ENCODE results near the gene TLR4. TPM values are rescaled to one million over a fixed set of nuclear protein-coding genes. Genes with fewer than 3 reads are reported as not detected.

Gene TLR4
- total RNA-seq, 1 donor from 2014 or later = 9.1 TPM

- DNase-seq (ENCODE audit: low read depth) (no peak), FAIRE-seq (no peak)
- TF ChIP-seq, protein P1, sequence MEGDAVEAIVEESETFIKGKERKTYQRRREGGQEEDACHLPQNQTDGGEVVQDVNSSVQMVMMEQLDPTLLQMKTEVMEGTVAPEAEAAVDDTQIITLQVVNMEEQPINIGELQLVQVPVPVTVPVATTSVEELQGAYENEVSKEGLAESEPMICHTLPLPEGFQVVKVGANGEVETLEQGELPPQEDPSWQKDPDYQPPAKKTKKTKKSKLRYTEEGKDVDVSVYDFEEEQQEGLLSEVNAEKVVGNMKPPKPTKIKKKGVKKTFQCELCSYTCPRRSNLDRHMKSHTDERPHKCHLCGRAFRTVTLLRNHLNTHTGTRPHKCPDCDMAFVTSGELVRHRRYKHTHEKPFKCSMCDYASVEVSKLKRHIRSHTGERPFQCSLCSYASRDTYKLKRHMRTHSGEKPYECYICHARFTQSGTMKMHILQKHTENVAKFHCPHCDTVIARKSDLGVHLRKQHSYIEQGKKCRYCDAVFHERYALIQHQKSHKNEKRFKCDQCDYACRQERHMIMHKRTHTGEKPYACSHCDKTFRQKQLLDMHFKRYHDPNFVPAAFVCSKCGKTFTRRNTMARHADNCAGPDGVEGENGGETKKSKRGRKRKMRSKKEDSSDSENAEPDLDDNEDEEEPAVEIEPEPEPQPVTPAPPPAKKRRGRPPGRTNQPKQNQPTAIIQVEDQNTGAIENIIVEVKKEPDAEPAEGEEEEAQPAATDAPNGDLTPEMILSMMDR (IDR thresholded peaks at IDR 0.05; ENCODE audit: insufficient read depth, low read depth, low read length) = no peak
- no peak for TF ChIP-seq EZH2 (IDR thresholded peaks at IDR 0.05; ENCODE audit: insufficient read depth, low read length)
- no peaks in the 10 kb centered on the region for H3K27me3 Mint-ChIP-seq (ENCODE audit: low read depth, unreplicated experiment)
- Histone ChIP-seq H2AFZ (ENCODE audit: low read depth, low read length) (no peak overlapping the region), H3K4me1 (ENCODE audit: insufficient read depth, low read length) (peaks cover 3% of the 10 kb centered on the region), H3K4me3 (ENCODE audit: insufficient read depth, low read depth, low read length) (no peak overlapping the region), H3K4me2 (ENCODE audit: low read length) (no peak overlapping the region), H3K36me3 (ENCODE audit: insufficient read depth, low read length) (no peaks in the 10 kb centered on the region), H3K27me3 (ENCODE audit: insufficient read depth, low read length) (no peaks in the 10 kb centered on the region), H3K9ac (ENCODE audit: low read length) (no peak overlapping the region), H3K79me2 (ENCODE audit: insufficient read depth, low read length) (no peaks in the 10 kb centered on the region), H4K20me1 (ENCODE audit: insufficient read depth, low read length) (no peaks in the 10 kb centered on the region), H3K27ac (ENCODE audit: low read depth, low read length) (no peak overlapping the region), H3K9me3 (ENCODE audit: insufficient read depth, low read depth, low read length) (no peaks in the 10 kb centered on the region)
- no peaks in the 10 kb centered on the region for H3K36me3 Mint-ChIP-seq (ENCODE audit: low read depth, unreplicated experiment)
- no peaks in the 10 kb centered on the region for H3K4me1 Mint-ChIP-seq (ENCODE audit: low read depth, unreplicated experiment)
- no peaks in the 10 kb centered on the region for H3K9me3 Mint-ChIP-seq (ENCODE audit: unreplicated experiment)
- no peak overlapping the region for H3K27ac Mint-ChIP-seq (ENCODE audit: unreplicated experiment)
- H3K4me3 Mint-ChIP-seq (ENCODE audit: unreplicated experiment) = no peak overlapping the region
Observed at GRCh38 chr9:117725426-117725887, 21.3 kb downstream of the TLR4 start.

DNA sequence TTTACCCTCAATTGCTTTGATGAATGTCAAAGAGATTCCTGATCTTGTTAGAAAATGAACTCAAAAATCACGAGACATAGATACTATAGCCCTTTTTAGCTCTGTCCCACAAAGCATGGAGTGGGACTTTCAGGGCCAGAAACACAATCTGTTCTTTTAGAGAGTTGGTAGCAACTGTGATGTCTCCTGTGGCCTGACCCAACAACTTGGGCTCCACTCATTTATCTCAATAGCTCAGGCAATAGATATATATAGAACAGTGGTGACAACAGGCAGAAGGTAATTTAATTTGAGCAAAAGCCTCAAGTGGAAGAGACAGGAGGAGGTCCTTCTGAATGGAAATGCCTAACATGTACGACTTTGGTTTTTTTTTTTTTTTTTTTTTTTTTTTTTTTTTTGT lies 25.2 kb downstream of the TLR4 start:
- H3K27ac Mint-ChIP-seq (ENCODE audit: unreplicated experiment) = no peak overlapping the region
- H3K36me3 Mint-ChIP-seq (ENCODE audit: low read depth, unreplicated experiment) = no peaks in the 10 kb centered on the region
- H3K4me3 ChIP-seq (ENCODE audit: insufficient read depth, low read depth, low read length) = no peak overlapping the region
- peaks cover 5% of the 10 kb centered on the region for H3K4me1 ChIP-seq (ENCODE audit: insufficient read depth, low read length)
- H2AFZ ChIP-seq (ENCODE audit: low read depth, low read length) = no peak overlapping the region
- FAIRE-seq (no peak), DNase-seq (ENCODE audit: low read depth) (no peak)
- no peaks in the 10 kb centered on the region for H4K20me1 ChIP-seq (ENCODE audit: insufficient read depth, low read length)
- no peak overlapping the region for H3K9ac ChIP-seq (ENCODE audit: low read length)
- no peaks in the 10 kb centered on the region for H3K79me2 ChIP-seq (ENCODE audit: insufficient read depth, low read length)
- no peaks in the 10 kb centered on the region for H3K9me3 Mint-ChIP-seq (ENCODE audit: unreplicated experiment)
- H3K36me3 ChIP-seq (ENCODE audit: insufficient read depth, low read length) = no peaks in the 10 kb centered on the region
- no peaks in the 10 kb centered on the region for H3K4me1 Mint-ChIP-seq (ENCODE audit: low read depth, unreplicated experiment)
- no peak overlapping the region for H3K27ac ChIP-seq (ENCODE audit: low read depth, low read length)
- no peak overlapping the region for H3K4me2 ChIP-seq (ENCODE audit: low read length)
- H3K4me3 Mint-ChIP-seq (ENCODE audit: unreplicated experiment) = no peak overlapping the region
- H3K27me3 ChIP-seq (ENCODE audit: insufficient read depth, low read length) = no peaks in the 10 kb centered on the region
- no peaks in the 10 kb centered on the region for H3K9me3 ChIP-seq (ENCODE audit: insufficient read depth, low read depth, low read length)
- TF ChIP-seq, protein P1 (IDR thresholded peaks at IDR 0.05; ENCODE audit: insufficient read depth, low read depth, low read length) = no peak
- TF ChIP-seq EZH2 (IDR thresholded peaks at IDR 0.05; ENCODE audit: insufficient read depth, low read length) = no peak
- no peaks in the 10 kb centered on the region for H3K27me3 Mint-ChIP-seq (ENCODE audit: low read depth, unreplicated experiment)

GRCh38 chr9:117732494-117732893 lies 28.3 kb downstream of the TLR4 start:
- peaks cover 9% of the 10 kb centered on the region for H3K4me1 ChIP-seq (ENCODE audit: insufficient read depth, low read length)
- no peaks in the 10 kb centered on the region for H3K79me2 ChIP-seq (ENCODE audit: insufficient read depth, low read length)
- H3K27ac Mint-ChIP-seq (ENCODE audit: unreplicated experiment) = no peak overlapping the region
- no peak overlapping the region for H3K4me2 ChIP-seq (ENCODE audit: low read length)
- H3K9ac ChIP-seq (ENCODE audit: low read length) = no peak overlapping the region
- FAIRE-seq (no peak), DNase-seq (ENCODE audit: low read depth) (no peak)
- no peaks in the 10 kb centered on the region for H3K9me3 ChIP-seq (ENCODE audit: insufficient read depth, low read depth, low read length)
- H3K36me3 Mint-ChIP-seq (ENCODE audit: low read depth, unreplicated experiment) = no peaks in the 10 kb centered on the region
- no peaks in the 10 kb centered on the region for H3K9me3 Mint-ChIP-seq (ENCODE audit: unreplicated experiment)
- no peaks in the 10 kb centered on the region for H4K20me1 ChIP-seq (ENCODE audit: insufficient read depth, low read length)
- H3K27me3 Mint-ChIP-seq (ENCODE audit: low read depth, unreplicated experiment) = no peaks in the 10 kb centered on the region
- H2AFZ ChIP-seq (ENCODE audit: low read depth, low read length) = no peak overlapping the region
- no peaks in the 10 kb centered on the region for H3K36me3 ChIP-seq (ENCODE audit: insufficient read depth, low read length)
- H3K4me3 Mint-ChIP-seq (ENCODE audit: unreplicated experiment) = no peak overlapping the region
- no peak overlapping the region for H3K27ac ChIP-seq (ENCODE audit: low read depth, low read length)
- H3K4me3 ChIP-seq (ENCODE audit: insufficient read depth, low read depth, low read length) = no peak overlapping the region
- TF ChIP-seq EZH2 (IDR thresholded peaks at IDR 0.05; ENCODE audit: insufficient read depth, low read length) = no peak
- TF ChIP-seq, protein P1 (IDR thresholded peaks at IDR 0.05; ENCODE audit: insufficient read depth, low read depth, low read length) = no peak
- H3K4me1 Mint-ChIP-seq (ENCODE audit: low read depth, unreplicated experiment) = peaks cover 8% of the 10 kb centered on the region
- no peaks in the 10 kb centered on the region for H3K27me3 ChIP-seq (ENCODE audit: insufficient read depth, low read length)
